IMR-90 (cell line): ENCODE results near the gene ZNRF3. TPM values are rescaled to one million over a fixed set of nuclear protein-coding genes. Genes with fewer than 3 reads are reported as not detected.
A peak's percentile ranks its signal among the peaks of the same experiment; 100 is the strongest.

Experiments used
- ATAC-seq: fragments of 200-7000 bp; cut with Tn5 transposase; 2 replicates; pipeline ENCODE4 v1.9.1; 2020; ENCODE audit warnings: low read depth, mild to moderate bottlenecking, moderate library complexity
- BruUV-seq: library from RNA; stranded (reverse); fragments of 400-500 nt; replicated peaks from 2 replicates; lab custom pipeline; 2021; lab: Mats Ljungman, UMichigan
- CTCF ChIA-PET: fragments of 300-600 bp; formaldehyde crosslinking; extraction: SDS; loops from one replicate; lab custom pipeline; 2021; ENCODE audit warnings: antibody characterized with exemption; lab: Yijun Ruan, JAX
- POLR2A ChIA-PET: fragments of 300-600 bp; sonication (Branson Sonifier 250); formaldehyde crosslinking; loops from one replicate; lab custom pipeline; 2022; ENCODE audit warnings: antibody characterized with exemption; ENCODE audit not compliant: unreplicated experiment; lab: Charles Lee
- DNase-seq: peaks from one replicate; pipeline ENCODE4 v3.0.0; 2013
- H2AFZ ChIP-seq: replicated peaks from 2 replicates; pipeline ENCODE3; 2013; ENCODE audit warnings: low read length, mild to moderate bottlenecking; ENCODE audit not compliant: poor library complexity
- H2AK5ac ChIP-seq: 2 replicates; pipeline ENCODE4 v1.6.1; 2013; ENCODE audit warnings: low read depth, low read length, inconsistent platforms
- H2AK9ac ChIP-seq: replicated peaks from 2 replicates; pipeline ENCODE3; 2013; ENCODE audit warnings: mild to moderate bottlenecking, low read depth, low read length, moderate library complexity; ENCODE audit not compliant: poor library complexity
- H2BK120ac ChIP-seq: 2 replicates; pipeline ENCODE4 v1.6.1; 2013; ENCODE audit warnings: low read depth, low read length, inconsistent platforms
- H2BK15ac ChIP-seq: 3 replicates; pipeline ENCODE4 v1.6.1; 2013; ENCODE audit warnings: low read depth, low read length, inconsistent platforms
- H2BK20ac ChIP-seq: 2 replicates; pipeline ENCODE4 v1.6.1; 2013; ENCODE audit warnings: low read depth, mild to moderate bottlenecking, inconsistent platforms, low read length, moderate library complexity
- H2BK5ac ChIP-seq: 2 replicates; pipeline ENCODE4 v1.6.1; 2013; ENCODE audit warnings: mild to moderate bottlenecking, low read depth, low read length, inconsistent platforms; ENCODE audit not compliant: poor library complexity, severe bottlenecking
- H3K14ac ChIP-seq: replicated peaks from 2 replicates; pipeline ENCODE4 v1.6.1; 2013; ENCODE audit warnings: low read depth, low read length, inconsistent platforms
- H3K18ac ChIP-seq: 2 replicates; pipeline ENCODE4 v1.6.1; 2013; ENCODE audit warnings: low read depth, low read length, control low read depth
- H3K23ac ChIP-seq: 2 replicates; pipeline ENCODE4 v1.6.1; 2013; ENCODE audit warnings: low read depth, low read length, inconsistent platforms
- H3K27ac ChIP-seq: 2 replicates; pipeline ENCODE4 v1.5.1; 2013; ENCODE audit warnings: mild to moderate bottlenecking, control low read depth, low read length; ENCODE audit not compliant: insufficient read depth
- H3K27me3 ChIP-seq: 2 replicates; pipeline ENCODE4 v1.6.1; 2013; ENCODE audit warnings: low read length; ENCODE audit not compliant: control insufficient read depth, insufficient read depth
- H3K36me3 ChIP-seq: 2 replicates; pipeline ENCODE4 v1.6.1; 2013; ENCODE audit warnings: low read length, mixed read lengths; ENCODE audit not compliant: control insufficient read depth, insufficient read depth
- H3K4ac ChIP-seq: 2 replicates; pipeline ENCODE4 v1.6.1; 2013; ENCODE audit warnings: low read depth, low read length, inconsistent platforms
- H3K4me1 ChIP-seq: 2 replicates; pipeline ENCODE4 v1.6.1; 2013; ENCODE audit warnings: low read length, mixed read lengths; ENCODE audit not compliant: control insufficient read depth, insufficient read depth
- H3K4me2 ChIP-seq: 2 replicates; pipeline ENCODE4 v1.6.1; 2013; ENCODE audit warnings: low read depth, mild to moderate bottlenecking, control low read depth, low read length, moderate library complexity
- H3K4me3 ChIP-seq: 2 replicates; pipeline ENCODE4 v1.5.1; 2013; ENCODE audit warnings: low read depth, mild to moderate bottlenecking, control low read depth, low read length, moderate library complexity; ENCODE audit not compliant: insufficient read depth
- H3K56ac ChIP-seq: 2 replicates; pipeline ENCODE4 v1.6.1; 2013; ENCODE audit warnings: low read length, inconsistent platforms; ENCODE audit not compliant: insufficient read depth; ENCODE audit errors: extremely low read depth
- H3K79me1 ChIP-seq, 2 experiments: 2 replicates each; pipeline ENCODE4 v1.6.1; 2013; ENCODE audit warnings: low read length in 2 of 2, inconsistent platforms in 1 of 2, low read depth in 1 of 2
- H3K9ac ChIP-seq: 2 replicates; pipeline ENCODE4 v1.6.1; 2013; ENCODE audit warnings: low read depth, low read length, control low read depth
- H3K9me1 ChIP-seq: 2 replicates; pipeline ENCODE4 v1.6.1; 2013; ENCODE audit warnings: low read length, inconsistent platforms; ENCODE audit not compliant: insufficient read depth
- H3K9me3 ChIP-seq: 2 replicates; pipeline ENCODE4 v1.6.1; 2013; ENCODE audit warnings: low read length; ENCODE audit not compliant: control insufficient read depth, insufficient read depth
- H4K20me1 ChIP-seq: 2 replicates; pipeline ENCODE4 v1.6.1; 2013; ENCODE audit warnings: low read length, inconsistent platforms; ENCODE audit not compliant: insufficient read depth
- H4K5ac ChIP-seq: 2 replicates; pipeline ENCODE4 v1.6.1; 2013; ENCODE audit warnings: mild to moderate bottlenecking, low read depth, low read length, control low read depth
- H4K8ac ChIP-seq, 2 experiments: 2 replicates each; pipeline ENCODE4 v1.6.1; 2013; ENCODE audit warnings: low read depth in 2 of 2, low read length in 2 of 2, control low read depth in 1 of 2, inconsistent platforms in 1 of 2
- H4K91ac ChIP-seq: 2 replicates; pipeline ENCODE4 v1.6.1; 2013; ENCODE audit warnings: low read depth, low read length, inconsistent platforms; ENCODE audit not compliant: insufficient read depth
- BHLHE40 ChIP-seq: fragments of 150-350 bp; IDR thresholded peaks from 2 replicates; pipeline ENCODE4 v1.6.1; 2016; ENCODE audit warnings: mild to moderate bottlenecking, low read depth, low read length
- CEBPB ChIP-seq: IDR thresholded peaks from 2 replicates; pipeline ENCODE4 v1.6.1; 2012; ENCODE audit warnings: low read depth, low read length, improper control_type of control experiment
- FOS ChIP-seq: fragments of 150-350 bp; IDR thresholded peaks from 2 replicates; pipeline ENCODE4 v1.6.1; 2016; ENCODE audit warnings: low read depth, low read length
- MXI1 ChIP-seq: IDR thresholded peaks from 2 replicates; pipeline ENCODE4 v1.6.1; 2012; ENCODE audit warnings: low read depth, mild to moderate bottlenecking, low read length, moderate library complexity, borderline replicate concordance
- POLR2A ChIP-seq: IDR thresholded peaks from 2 replicates; pipeline ENCODE4 v1.6.1; 2012; ENCODE audit warnings: mild to moderate bottlenecking, low read depth, low read length
- RCOR1 ChIP-seq: IDR thresholded peaks from 2 replicates; pipeline ENCODE4 v1.6.1; 2012; ENCODE audit warnings: mild to moderate bottlenecking, low read length, improper control_type of control experiment; ENCODE audit not compliant: insufficient replicate concordance
- USF2 ChIP-seq: fragments of 150-350 bp; IDR thresholded peaks from 2 replicates; pipeline ENCODE4 v1.6.1; 2017; ENCODE audit warnings: mild to moderate bottlenecking, antibody characterized with exemption, low read length, low read depth
- WGBS, 2 experiments: methylation state at CpG; one replicate each; pipeline versions ENCODE4 v1.1.5 to v1.1.7; 2013; ENCODE audit warnings: missing lambda C conversion rate in 2 of 2; ENCODE audit not compliant: insufficient read length in 1 of 2; ENCODE audit errors: extremely low coverage in 2 of 2; 5-methylcytosine and 5-hydroxymethylcytosine counted together
- dilution Hi-C: fragments of 300-500 bp; cut with HindIII; formaldehyde crosslinking; loops from one replicate; pipeline ENCODE4 v1.14.3; 2018; ENCODE audit warnings: low sequenced_read_pairs; ENCODE audit not compliant: unreplicated experiment
- in situ Hi-C: fragments of 300-500 bp; cut with MboI; formaldehyde crosslinking; loops from 3 replicates; pipeline ENCODE4 v1.14.3; 2019; ENCODE audit warnings: low sequenced_read_pairs, inconsistent platforms, mixed read lengths
- intact Hi-C: fragments of 100-400 bp; cut with micrococcal nuclease; formaldehyde crosslinking; loops from 2 replicates; pipeline ENCODE4 v1.10.0; 2022
- polyA plus RNA-seq, 3 experiments: library from polyadenylated mRNA; depleted of rRNA; stranded (reverse); fragments of >200 nt; gene quantifications; 2 replicates each; pipeline ENCODE4 v1.2.3, GENCODE V29; 2012; ENCODE audit warnings: low replicate concordance in 1 of 3
- total RNA-seq: library from RNA; depleted of rRNA; stranded (reverse); fragments of >200 nt; gene quantifications from 2 replicates; pipeline ENCODE4 v1.2.3, GENCODE V29; 2012

ZNRF3 gene
- total and polyA plus RNA-seq, 2 of the 4 experiments (the other 2 are of a cell fraction): 1.4 to 2.4 TPM

GRCh38 chr22:29028468-29028867 lies 145.1 kb downstream of the ZNRF3 start:
- in situ Hi-C loops (no loop called here), intact Hi-C loops (no loop called here), dilution Hi-C loops (no loop called here)
- no peak overlapping the region for H2BK120ac ChIP-seq
- H3K4ac ChIP-seq: no peak overlapping the region
- no peak overlapping the region for H2BK20ac ChIP-seq
- H3K9me3 ChIP-seq: no peaks in the 10 kb centered on the region
- ATAC-seq: no peak
- H3K4me2 ChIP-seq: no peak overlapping the region
- H3K56ac ChIP-seq: no peak overlapping the region
- no peak for TF ChIP-seq POLR2A
- no peak for TF ChIP-seq FOS
- no peak for TF ChIP-seq BHLHE40
- no peak for TF ChIP-seq MXI1
- TF ChIP-seq CEBPB: peak; percentile 19; the same call in 1 of the 2 replicates
- TF ChIP-seq USF2: no peak
- TF ChIP-seq RCOR1: no peak
- H3K4me1 ChIP-seq: peaks cover 18% of the 10 kb centered on the region
- H4K5ac ChIP-seq: no peak overlapping the region
- no peak overlapping the region for H4K8ac ChIP-seq
- no peak overlapping the region for H3K14ac ChIP-seq
- H2BK15ac ChIP-seq: no peak overlapping the region
- H3K18ac ChIP-seq: no peak overlapping the region
- H3K4me3 ChIP-seq: no peak overlapping the region
- no peaks in the 10 kb centered on the region for H3K27me3 ChIP-seq
- H2AK9ac ChIP-seq: no peak overlapping the region
- H4K91ac ChIP-seq: no peak overlapping the region
- POLR2A ChIA-PET: no interaction called here
- no peak overlapping the region for H2AK5ac ChIP-seq
- H3K23ac ChIP-seq: no peak overlapping the region
- no TSS peak for BruUV-seq
- no peak overlapping the region for H2BK5ac ChIP-seq
- H3K9ac ChIP-seq: no peak overlapping the region
- no peak overlapping the region for H3K27ac ChIP-seq
- no peaks in the 10 kb centered on the region for H3K36me3 ChIP-seq
- peaks cover 10 to 17% of the 10 kb centered on the region in 2 experiments; a peak in 3 of 4 replicates for H3K79me1 ChIP-seq
- H2AFZ ChIP-seq: no peak overlapping the region
- no peaks in the 10 kb centered on the region for H4K20me1 ChIP-seq
- CTCF ChIA-PET: interaction anchor here (1.0 to 1.3 kb wide), 2 partner anchors 9 to 173 kb away, joined by 3 to 4 read pairs; no protein-coding TSS in a partner anchor
- 83% methylated on average over 2 of the region's 4 CpGs; no CpG with 5 or more reads in 1 of the 2 experiments for whole genome bisulfite sequencing, 2 experiments
- no peak for DNase-seq
- peaks cover 18% of the 10 kb centered on the region for H3K9me1 ChIP-seq
